HL-60/S4 (cell line): ENCODE data around the gene MON2.
"Not testable (repeated sequence)": the region's sequence is repeated elsewhere in the genome, so short reads cannot be mapped to it uniquely, and the experiment has no call there.

Source experiments
- in situ Hi-C: fragments of 300-500 bp; cut with MboI; formaldehyde crosslinking; loops from 2 replicates; pipeline ENCODE4 v1.14.3; 2022; ENCODE audit warnings: low sequenced_read_pairs

Gene MON2, protein sequence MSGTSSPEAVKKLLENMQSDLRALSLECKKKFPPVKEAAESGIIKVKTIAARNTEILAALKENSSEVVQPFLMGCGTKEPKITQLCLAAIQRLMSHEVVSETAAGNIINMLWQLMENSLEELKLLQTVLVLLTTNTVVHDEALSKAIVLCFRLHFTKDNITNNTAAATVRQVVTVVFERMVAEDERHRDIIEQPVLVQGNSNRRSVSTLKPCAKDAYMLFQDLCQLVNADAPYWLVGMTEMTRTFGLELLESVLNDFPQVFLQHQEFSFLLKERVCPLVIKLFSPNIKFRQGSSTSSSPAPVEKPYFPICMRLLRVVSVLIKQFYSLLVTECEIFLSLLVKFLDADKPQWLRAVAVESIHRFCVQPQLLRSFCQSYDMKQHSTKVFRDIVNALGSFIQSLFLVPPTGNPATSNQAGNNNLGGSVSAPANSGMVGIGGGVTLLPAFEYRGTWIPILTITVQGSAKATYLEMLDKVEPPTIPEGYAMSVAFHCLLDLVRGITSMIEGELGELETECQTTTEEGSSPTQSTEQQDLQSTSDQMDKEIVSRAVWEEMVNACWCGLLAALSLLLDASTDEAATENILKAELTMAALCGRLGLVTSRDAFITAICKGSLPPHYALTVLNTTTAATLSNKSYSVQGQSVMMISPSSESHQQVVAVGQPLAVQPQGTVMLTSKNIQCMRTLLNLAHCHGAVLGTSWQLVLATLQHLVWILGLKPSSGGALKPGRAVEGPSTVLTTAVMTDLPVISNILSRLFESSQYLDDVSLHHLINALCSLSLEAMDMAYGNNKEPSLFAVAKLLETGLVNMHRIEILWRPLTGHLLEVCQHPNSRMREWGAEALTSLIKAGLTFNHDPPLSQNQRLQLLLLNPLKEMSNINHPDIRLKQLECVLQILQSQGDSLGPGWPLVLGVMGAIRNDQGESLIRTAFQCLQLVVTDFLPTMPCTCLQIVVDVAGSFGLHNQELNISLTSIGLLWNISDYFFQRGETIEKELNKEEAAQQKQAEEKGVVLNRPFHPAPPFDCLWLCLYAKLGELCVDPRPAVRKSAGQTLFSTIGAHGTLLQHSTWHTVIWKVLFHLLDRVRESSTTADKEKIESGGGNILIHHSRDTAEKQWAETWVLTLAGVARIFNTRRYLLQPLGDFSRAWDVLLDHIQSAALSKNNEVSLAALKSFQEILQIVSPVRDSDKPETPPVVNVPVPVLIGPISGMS (N-terminal part only)

DNA sequence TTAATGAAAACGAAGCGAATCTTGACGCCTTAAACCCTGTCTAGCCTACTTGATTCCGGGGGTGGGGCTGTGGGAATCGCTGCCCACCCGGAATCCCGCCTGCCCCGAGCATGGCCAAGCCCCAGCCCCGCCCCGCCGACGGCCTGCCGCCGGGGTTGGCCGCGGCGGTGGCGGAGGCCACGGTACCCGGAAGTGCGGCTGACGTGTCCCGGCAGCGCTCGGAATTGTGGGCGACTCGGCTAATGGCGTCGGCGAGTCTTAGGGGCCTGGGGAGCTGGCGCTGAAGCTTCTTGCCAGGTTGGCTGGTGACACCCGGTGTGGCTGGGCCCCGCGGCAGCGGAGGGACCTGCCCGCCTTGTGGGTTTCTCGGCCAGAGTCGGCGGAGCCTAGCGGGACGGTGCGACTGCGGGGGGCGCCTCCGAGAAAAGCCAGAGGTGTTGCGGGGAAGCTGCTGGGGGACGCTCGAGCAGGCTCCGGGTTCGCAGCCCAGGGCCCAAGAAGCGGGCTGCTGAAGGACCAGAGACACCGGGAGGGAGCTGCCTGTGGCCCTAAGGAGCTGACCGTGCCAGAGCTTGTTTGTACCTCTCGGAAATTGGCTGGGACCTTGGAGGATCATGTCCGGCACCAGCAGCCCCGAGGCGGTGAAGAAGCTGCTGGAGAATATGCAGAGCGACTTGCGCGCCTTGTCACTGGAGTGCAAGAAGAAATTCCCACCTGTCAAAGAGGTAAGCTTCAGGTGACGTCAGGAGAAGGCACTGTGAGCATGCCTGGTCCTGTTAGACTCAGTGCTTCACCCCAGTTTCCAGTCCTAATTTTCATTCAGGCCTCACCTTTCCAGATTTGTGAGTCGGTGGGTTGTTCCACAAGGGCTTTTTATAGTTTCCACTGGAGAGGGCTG is at the start of gene MON2:
Gene MON2, plus strand, starts transcription at position 233 of the 898 bp plus-strand sequence. Its CDS starts 382 bp downstream, at position 615.
- in situ Hi-C loops = no loop called here

DNA sequence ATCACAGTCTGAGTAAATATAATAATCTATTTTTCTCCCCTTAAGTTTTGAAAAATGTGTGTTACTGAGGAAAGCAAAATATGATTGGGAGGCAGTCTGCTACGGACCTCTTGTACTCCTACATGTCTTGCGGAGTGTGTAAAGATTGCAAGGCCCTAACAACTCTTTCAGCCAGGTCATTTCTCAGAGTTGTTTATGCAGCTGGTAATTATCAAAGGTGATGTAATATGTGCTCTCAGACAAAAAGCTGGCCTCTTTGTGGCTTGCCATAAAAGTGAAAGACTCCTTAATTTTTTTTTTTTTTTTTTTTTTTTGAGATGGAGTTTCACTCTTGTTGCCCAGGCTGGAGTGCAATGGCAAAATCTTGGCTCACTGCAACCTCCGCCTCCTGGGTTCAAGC is 40.5 kb upstream of the MON2 start:
- in situ Hi-C loops = loop anchor here (25.0 kb wide), 1 partner anchor 636 kb away; no protein-coding TSS in a partner anchor

DNA sequence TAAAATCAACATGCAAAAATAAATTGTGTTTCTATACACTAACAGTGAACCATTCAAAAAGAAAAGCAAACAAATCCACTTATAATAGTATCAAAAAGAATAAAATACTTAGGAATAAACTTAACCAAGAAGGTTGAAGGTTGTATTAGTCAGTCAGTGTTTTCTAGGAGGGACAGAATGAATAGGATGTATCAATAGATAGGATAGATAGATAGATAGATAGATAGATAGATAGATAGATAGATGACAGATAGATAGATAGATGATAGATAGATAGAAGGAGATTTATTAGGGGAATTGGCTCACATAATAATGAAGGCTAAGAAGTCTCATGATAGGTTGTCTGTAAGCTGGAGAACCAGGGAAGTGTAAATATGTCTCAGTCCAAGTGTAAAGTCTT is 37.2 kb upstream of the MON2 start:
- in situ Hi-C loops = loop anchor here (25.0 kb wide), 1 partner anchor 633 kb away; no protein-coding TSS in a partner anchor

DNA sequence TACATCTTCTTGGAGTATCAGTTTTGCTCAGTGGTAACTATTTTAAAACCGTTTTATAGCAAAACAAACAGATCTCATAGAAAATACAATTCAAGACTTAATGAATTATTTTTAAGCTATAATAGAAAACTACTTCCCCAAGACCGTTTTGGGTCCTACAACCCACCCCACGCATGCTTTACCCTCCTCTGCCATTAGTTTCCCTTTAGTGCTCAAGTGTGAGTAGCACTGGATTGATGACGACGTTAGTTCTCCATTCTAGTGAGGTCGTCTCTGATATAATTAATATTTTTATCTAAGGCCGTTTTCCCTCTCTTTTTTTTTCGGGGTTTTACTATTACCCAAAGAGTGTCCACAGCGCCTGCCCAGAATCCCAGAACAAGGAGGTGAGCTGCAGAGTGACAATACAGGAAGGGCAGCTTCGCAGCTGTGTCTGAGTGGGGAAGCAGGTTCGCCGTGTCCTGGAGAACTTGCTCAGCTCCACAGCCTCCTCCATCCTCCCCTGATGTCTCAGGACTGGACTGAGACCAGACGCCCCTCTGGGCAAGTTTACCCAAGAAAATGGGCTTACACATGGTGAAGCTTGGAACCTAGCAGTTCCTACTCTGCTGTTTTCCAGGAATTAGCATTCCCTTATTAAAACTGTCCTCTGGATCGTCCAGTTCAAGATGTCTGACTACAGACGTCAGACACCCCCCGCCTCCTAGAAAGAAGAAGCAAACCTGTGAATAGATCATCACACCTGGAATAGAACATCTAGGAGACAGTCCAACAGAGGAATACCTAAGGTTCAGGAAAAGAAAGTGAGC is 31.9 kb upstream of the MON2 start:
- in situ Hi-C loops = loop anchor here (5.0 to 25.0 kb wide), 2 partner anchors 363 to 628 kb away; no protein-coding TSS in a partner anchor

DNA sequence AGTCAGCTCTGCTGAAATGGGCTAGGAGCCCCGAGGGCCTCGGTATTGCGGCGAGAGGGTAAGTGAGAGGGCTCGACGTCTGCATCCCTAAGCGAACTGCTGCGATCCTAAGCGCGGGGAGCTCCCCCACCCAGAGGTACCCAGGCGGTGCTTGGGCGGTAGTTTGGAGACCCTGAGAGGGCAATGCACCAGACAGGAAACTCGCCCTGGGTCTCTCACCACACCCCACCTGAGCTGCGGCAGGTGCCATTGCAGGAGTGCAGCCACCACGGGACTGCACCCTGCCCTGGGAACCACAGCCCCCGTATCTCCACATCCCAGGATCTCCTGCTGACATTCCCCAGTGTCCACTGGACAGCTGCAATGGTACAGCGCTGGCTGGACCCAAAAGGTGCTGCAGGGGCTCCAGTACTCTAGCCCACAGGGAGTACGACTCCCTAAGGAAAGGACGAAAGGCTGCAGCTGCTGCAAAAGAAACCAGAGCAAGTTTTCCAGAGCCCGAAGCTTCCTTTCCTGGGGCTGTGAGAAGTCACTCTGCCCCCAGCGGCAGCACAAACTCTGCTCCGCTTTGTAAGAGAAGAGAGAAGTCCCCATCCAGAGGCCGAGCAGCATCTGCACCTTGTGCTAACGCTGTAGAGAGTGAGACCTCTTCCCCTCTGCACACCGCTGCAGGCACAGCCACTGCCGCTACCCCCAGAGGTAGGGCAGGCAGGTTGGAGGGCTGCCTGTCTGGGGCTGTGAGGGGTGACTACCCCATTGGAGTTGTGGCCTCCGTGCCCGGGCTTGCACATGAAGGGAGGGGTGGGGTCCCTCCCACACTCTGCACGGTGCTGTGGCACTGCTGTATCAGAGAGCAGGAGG is 31.1 kb upstream of the MON2 start:
- in situ Hi-C loops = loop anchor here (5.0 to 25.0 kb wide), 2 partner anchors 362 to 627 kb away; no protein-coding TSS in a partner anchor

DNA sequence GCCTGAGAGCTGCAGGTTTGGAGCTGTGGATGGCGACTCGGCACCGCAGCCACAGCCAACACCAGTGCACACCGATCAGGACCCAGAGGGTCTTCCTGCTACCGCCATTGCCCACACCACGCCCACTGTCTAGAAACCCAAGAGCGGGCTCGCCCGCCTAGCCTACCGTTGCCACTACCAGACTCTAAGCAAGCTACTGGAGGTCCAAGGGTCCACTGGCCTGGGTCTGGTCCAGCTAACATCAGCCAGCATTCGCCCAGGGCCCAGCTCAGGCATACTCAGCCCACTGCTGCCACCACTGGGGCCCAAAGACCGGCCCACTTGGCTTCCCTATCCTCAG is 30.5 kb upstream of the MON2 start:
- in situ Hi-C loops = loop anchor here (5.0 to 25.0 kb wide), 2 partner anchors 361 to 626 kb away; no protein-coding TSS in a partner anchor

DNA sequence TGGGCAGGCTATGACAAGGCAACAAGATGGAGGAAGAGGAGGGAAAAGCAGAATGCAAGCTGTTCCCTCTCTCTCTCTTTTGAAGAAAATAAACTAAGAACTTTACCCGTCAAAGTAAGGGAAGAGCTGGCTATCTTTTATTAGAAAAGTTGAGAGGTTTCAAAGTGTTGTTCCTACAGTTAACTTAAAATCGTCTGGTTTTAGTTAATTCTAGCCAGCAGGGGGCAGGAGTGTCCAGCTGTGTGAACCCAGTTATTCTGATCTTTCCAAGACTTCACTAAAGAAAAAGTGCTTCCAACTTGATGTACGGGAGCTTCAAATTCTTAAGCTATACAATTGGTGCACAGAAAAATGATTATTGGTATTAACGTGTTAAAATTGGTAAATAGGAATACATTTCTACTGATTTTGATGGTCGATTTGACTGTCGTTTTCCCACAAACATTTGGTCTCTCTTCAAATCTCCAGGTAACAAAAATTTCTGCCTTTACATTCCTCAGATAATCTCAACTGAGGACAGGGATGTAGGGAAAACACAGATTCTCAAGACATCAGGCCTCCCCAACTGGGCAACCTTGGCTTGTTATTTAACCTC is 28.4 kb upstream of the MON2 start:
- in situ Hi-C loops = loop anchor here (5.0 to 25.0 kb wide), 2 partner anchors 359 to 624 kb away; no protein-coding TSS in a partner anchor

DNA sequence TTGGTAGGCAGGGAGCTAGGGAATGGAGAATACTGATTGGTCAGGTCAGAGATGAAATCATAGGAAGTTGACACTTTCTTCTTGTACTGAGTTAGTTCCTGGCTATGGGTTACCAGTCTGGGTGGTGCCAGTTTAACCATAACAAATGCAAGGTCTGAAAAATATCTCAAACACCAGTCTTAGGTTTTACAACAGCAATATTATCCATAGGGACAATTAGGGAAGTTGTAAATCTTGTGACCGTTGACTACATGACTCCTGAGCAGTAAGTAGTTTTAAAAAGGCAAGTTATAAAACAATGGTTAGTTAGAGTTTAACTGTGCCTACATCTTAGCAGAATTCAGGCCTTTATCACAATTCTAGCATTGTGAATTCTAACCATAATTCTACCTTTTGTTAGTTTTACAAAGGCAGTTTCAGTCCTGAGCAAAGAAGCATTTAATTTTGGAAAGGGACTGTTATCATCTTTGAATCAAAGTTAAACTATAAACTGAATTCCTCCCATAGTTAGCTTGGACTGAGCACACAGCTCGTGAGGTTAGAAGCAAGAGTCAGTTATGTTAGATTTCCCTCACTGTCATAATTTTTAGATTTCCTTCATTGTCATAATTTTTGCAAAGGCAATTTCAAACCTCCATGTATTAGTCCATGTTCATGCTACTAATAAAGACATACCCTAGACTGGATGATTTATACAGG is 19.7 kb upstream of the MON2 start:
- in situ Hi-C loops = loop anchor here (25.0 kb wide), 1 partner anchor 615 kb away; no protein-coding TSS in a partner anchor

DNA sequence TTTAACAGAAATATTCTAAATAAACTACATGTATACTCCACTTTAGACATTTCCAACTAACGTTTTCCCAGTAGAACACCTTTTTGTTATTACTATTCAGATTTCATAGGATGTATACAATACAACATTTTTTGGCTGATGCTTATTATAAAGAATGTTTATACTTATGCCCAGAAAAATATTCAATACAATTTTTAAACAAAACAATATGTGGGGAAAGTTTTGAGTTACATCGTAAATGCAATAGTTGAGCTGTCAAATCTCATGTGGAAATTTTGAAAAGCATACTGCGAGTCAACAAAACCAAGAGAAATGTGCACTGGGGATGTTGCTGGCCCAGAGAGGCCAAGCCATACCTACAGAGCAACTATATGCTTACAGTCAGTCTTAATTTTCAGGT is 18.2 kb upstream of the MON2 start:
- in situ Hi-C loops = loop anchor here (25.0 kb wide), 1 partner anchor 614 kb away; no protein-coding TSS in a partner anchor

DNA sequence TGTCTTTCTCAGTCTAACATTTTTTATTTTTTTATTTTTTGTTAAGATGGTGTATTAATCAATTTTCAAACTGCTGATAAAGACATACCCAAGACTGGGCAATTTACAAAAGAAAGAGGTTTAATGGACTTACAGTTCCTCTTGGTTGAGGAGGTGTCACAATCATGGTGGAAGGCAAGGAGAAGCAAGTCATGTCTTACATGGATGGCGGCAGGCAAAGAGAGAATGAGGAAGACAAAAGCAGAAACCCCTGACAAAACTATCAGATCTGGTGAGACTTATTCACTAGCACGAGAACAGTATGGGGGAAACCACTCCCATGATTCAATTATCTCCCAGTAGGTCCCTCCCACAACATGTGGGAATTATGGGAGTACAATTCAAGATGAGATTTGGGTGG is 11.2 kb upstream of the MON2 start:
- in situ Hi-C loops = not testable (repeated sequence)

DNA sequence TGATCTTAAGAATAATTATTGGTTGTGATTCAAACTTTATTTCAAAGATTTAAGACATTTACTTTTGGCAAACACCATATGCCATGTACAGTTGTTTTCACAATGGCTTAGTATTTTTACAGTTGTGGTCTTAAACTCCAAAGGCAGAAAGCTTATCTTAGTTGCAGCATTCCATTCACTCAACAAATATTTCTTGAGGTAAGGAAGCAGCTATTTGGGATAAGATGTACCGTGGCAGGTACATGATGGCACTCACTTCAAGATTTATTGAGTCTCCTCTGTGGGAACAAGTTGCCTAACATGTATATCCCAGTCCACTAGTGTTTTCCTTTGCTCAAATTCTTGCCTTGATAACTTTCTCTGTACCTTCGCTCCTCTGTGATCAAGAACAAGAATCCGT is 8.0 kb upstream of the MON2 start:
- in situ Hi-C loops = no loop called here

DNA sequence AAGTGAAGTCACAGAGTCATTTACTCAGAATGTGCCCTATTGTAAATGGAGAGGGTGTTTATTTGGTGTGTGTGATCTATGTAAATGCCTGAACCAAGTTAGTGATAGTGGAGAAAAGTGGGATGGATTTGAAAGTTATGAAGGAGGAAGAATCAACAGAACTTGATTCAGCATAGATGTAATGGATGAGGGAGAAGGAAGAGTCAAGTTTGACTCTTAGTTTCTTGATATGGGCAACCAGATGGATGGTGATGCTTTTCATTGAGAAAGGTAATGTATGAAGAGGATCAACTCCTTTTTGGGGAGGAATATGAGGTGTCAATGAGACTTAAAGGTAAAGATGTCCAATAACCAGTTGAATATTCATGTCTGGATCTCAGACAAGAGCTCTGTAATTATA is 6.7 kb upstream of the MON2 start:
- in situ Hi-C loops = no loop called here

DNA sequence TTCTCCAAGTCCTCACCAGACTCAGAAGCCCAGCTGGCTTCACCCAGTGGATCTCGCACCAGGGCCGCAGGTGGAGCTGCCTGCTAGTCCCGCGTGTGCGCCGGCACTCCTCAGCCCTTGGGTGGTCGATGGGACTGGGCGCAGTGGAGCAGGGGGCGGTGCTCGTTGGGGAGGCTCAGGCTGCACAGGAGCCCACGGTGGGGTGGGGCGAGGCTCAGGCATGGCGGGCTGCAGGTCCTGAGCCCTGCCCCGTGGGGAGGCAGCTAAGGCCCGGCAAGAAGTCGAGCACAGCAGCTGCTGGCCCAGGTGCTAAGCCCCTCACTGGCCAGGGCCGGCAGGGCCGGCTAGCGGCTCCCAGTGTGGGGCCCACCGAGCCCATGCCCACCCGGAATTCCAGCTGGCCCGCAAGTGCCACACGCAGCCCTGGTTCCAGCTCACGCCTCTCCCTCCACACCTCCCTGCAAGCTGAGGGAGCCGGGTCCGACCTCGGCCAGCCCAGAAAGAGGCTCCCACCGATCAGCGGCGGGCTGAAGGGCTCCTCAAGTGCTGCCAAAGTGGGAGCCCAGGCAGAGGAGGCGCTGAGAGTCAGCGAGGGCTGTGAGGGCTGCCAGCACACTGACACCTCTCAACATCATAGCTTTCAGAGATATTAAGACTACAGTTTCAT is 5.3 kb upstream of the MON2 start:
- in situ Hi-C loops = not testable (repeated sequence)

DNA sequence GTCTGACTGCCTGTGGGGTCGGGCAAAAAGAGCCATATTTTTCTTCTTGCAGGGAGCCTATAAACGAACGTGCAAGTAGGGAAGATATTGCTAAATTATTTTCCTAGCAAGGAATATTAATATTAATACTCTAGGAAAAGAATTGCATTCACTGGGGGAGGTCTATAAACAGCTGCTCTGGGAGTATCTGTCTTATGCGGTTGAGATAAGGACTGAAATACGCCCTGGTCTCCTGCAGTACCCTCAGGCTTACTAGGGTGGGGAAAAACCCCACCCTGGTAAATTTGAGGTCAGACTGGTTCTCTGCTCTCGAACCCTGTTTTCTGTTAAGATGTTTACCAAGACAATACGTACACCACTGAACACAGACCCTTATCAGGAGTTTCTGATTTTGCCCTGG is 3.4 kb upstream of the MON2 start:
- in situ Hi-C loops = not testable (repeated sequence)

DNA sequence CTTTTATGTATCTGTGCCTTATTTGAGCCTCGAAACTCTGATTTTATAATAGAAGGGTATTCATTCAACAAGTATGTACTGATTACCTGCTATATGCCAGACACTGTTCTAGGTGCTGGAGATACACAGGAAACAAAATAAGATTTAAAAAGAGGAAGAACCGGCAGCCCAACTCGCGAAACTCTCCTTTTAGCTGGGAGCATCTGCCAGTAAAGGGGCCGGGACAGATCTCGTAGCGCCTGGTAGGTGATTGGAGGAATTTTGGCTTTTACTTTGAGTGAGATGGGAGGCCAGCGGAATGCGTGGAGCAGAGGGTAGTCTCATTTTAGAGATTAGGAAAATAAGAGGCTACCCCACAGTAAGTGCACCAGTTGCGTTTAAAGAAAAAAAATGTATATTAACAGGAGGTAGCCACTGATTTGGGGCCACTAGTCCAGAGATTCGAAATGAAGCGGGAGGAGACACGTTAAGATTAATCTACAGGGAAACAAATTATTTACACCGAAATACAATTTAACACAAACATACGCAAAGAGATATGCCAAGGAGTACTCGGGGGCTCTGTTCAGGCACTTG is 520 bp upstream of the MON2 start:
- in situ Hi-C loops = no loop called here

DNA sequence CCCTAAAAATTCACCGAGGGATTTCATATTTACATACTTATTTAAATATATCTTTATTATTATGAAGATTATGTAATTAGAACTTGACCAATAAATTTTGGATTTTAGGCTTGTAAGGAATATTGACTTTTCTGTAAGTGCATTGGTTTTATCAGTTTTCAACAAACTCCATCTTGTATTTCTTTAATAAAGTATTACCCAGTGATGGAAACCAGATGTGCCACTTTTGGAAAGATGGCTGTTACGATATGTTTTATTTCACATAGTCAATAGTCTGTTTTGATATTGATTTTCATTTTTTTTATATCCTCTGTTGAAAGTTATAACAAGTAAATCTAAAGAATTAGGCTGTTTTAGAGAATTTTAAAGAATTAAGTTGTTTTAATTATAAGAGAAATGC is 1.8 kb downstream of the MON2 start:
- in situ Hi-C loops = no loop called here
